OCI-LY1 (cell line): Measurements from ENCODE around the gene AGL.

Experiments used
- H2AFZ ChIP-seq: fragments of 200-600 bp; sonication (generic), shearing (Covaris generic); 2 replicates; pipeline ENCODE4 v1.6.0; 2014; ENCODE audit warnings: antibody characterized with exemption, mild to moderate bottlenecking, low read length
- H3F3A ChIP-seq: fragments of 200-600 bp; sonication (generic), shearing (Covaris generic); 2 replicates; pipeline ENCODE4 v1.6.0; 2014; ENCODE audit warnings: mild to moderate bottlenecking, antibody characterized with exemption, low read length, moderate library complexity; ENCODE audit not compliant: insufficient read depth
- H3K27ac ChIP-seq: fragments of 200-600 bp; sonication (generic); 2 replicates; pipeline ENCODE4 v1.5.1; 2014; ENCODE audit warnings: low read length, mixed run types, mild to moderate bottlenecking, low read depth; ENCODE audit not compliant: poor library complexity, severe bottlenecking
- H3K27me3 ChIP-seq: fragments of 200-600 bp; sonication (generic); 2 replicates; pipeline ENCODE4 v1.6.0; 2014; ENCODE audit warnings: antibody characterized with exemption, mild to moderate bottlenecking, low read length, moderate library complexity; ENCODE audit not compliant: insufficient read depth
- H3K36me3 ChIP-seq: fragments of 200-600 bp; sonication (generic); 2 replicates; pipeline ENCODE4 v1.6.1; 2014; ENCODE audit warnings: mild to moderate bottlenecking, antibody characterized with exemption, low read length, moderate library complexity, mixed read lengths; ENCODE audit not compliant: insufficient read depth
- H3K4me1 ChIP-seq: fragments of 200-600 bp; sonication (generic); 2 replicates; pipeline ENCODE4 v1.5.1; 2014; ENCODE audit warnings: mild to moderate bottlenecking, low read length, moderate library complexity; ENCODE audit not compliant: insufficient read depth, severe bottlenecking
- H3K4me2 ChIP-seq: fragments of 200-600 bp; sonication (generic), shearing (Covaris generic); 2 replicates; pipeline ENCODE4 v1.6.1; 2014; ENCODE audit warnings: low read length
- H3K4me3 ChIP-seq: fragments of 200-600 bp; sonication (generic); 2 replicates; pipeline ENCODE4 v1.5.1; 2014; ENCODE audit warnings: low read length, low read depth, mild to moderate bottlenecking, mixed read lengths; ENCODE audit not compliant: poor library complexity, severe bottlenecking
- H3K79me2 ChIP-seq: fragments of 200-600 bp; shearing (Covaris generic); 2 replicates; pipeline ENCODE4 v1.6.1; 2016; ENCODE audit warnings: mixed run types, low read length, mixed read lengths; ENCODE audit not compliant: insufficient read depth
- H3K9ac ChIP-seq: fragments of 200-600 bp; sonication (generic), shearing (Covaris generic); 2 replicates; pipeline ENCODE4 v1.6.1; 2014; ENCODE audit warnings: mild to moderate bottlenecking, low read length, mixed read lengths
- H3K9me2 ChIP-seq: fragments of 200-600 bp; sonication (generic), shearing (Covaris generic); 2 replicates; pipeline ENCODE4 v1.6.1; 2014; ENCODE audit warnings: low read depth, mild to moderate bottlenecking, low read length, mixed read lengths
- H3K9me3 ChIP-seq: fragments of 200-600 bp; shearing (Covaris generic); 2 replicates; pipeline ENCODE4 v1.6.1; 2014; ENCODE audit warnings: low read length, mixed read lengths
- H4K20me1 ChIP-seq: fragments of 200-600 bp; sonication (generic), shearing (Covaris generic); 2 replicates; pipeline ENCODE4 v1.6.0; 2016; ENCODE audit warnings: mild to moderate bottlenecking, low read length; ENCODE audit not compliant: insufficient read depth
- EZH2 ChIP-seq: fragments of 200-600 bp; sonication (generic), shearing (Covaris generic); IDR thresholded peaks from 2 replicates; pipeline ENCODE4 v1.8.0; 2017; ENCODE audit warnings: borderline replicate concordance, mixed run types, mild to moderate bottlenecking, antibody characterized with exemption, low read length, moderate library complexity, mixed read lengths
- TF ChIP-seq, protein P1 (sequence below): fragments of 200-600 bp; sonication (generic), shearing (Covaris generic); IDR thresholded peaks from 2 replicates; pipeline ENCODE4 v1.5.1; 2017; ENCODE audit warnings: mild to moderate bottlenecking, antibody characterized with exemption, low read length, moderate library complexity, mixed read lengths

AGL gene

DNA sequence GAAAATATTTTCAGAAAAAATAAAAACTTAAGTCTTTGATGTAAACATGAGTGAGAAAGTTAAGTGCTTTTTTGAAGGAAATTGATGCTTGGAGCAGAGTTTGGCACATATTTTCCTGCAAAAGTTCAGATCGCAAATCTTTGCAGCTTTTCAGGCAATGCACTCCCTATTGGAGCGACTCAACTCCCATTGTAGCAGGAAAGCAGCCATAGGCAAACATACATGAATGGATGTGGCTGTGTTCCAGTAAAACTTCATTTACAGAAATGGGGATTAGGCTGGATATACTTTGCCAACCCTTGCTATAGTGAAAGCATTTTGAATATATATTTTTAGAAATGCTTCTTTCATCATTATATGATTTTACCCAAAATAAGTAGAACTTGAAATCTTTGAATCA lies 8.1 kb downstream of the AGL start:
- Histone ChIP-seq H3K36me3 (peaks cover 32% of the 10 kb centered on the region), H3K79me2 (no peaks in the 10 kb centered on the region), H3K27me3 (no peaks in the 10 kb centered on the region), H3K9me2 (no peaks in the 10 kb centered on the region), H4K20me1 (no peaks in the 10 kb centered on the region), H3K4me2 (no peak overlapping the region), H2AFZ (no peak overlapping the region), H3K9me3 (no peaks in the 10 kb centered on the region), H3K27ac (no peak overlapping the region), H3K4me1 (no peaks in the 10 kb centered on the region), H3F3A (no peaks in the 10 kb centered on the region), H3K4me3 (no peak overlapping the region), H3K9ac (no peak overlapping the region)
- TF ChIP-seq, protein P1, sequence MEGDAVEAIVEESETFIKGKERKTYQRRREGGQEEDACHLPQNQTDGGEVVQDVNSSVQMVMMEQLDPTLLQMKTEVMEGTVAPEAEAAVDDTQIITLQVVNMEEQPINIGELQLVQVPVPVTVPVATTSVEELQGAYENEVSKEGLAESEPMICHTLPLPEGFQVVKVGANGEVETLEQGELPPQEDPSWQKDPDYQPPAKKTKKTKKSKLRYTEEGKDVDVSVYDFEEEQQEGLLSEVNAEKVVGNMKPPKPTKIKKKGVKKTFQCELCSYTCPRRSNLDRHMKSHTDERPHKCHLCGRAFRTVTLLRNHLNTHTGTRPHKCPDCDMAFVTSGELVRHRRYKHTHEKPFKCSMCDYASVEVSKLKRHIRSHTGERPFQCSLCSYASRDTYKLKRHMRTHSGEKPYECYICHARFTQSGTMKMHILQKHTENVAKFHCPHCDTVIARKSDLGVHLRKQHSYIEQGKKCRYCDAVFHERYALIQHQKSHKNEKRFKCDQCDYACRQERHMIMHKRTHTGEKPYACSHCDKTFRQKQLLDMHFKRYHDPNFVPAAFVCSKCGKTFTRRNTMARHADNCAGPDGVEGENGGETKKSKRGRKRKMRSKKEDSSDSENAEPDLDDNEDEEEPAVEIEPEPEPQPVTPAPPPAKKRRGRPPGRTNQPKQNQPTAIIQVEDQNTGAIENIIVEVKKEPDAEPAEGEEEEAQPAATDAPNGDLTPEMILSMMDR = no peak
- no peak for TF ChIP-seq EZH2

DNA sequence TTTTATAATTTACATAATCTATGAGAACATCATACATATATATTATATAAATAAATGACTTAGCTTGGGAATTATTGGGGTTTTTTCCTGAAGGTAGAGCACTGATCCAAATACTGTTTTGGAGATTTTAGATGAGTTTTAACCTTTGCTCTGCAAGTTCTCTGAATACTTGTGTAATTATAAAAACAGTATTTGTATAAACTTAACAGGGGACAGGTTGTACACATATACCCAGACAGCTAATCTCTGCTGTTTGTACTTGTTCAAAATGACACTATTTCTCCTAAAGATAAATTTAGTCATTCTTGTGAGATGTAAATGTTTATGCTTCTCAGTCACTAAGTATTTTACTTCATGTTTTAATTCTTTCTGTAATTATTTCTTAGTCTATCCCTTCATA lies 8.7 kb downstream of the AGL start:
- no peaks in the 10 kb centered on the region for H3K4me1 ChIP-seq
- H3K27ac ChIP-seq = no peak overlapping the region
- H4K20me1 ChIP-seq = no peaks in the 10 kb centered on the region
- H3K9me3 ChIP-seq = no peaks in the 10 kb centered on the region
- no peaks in the 10 kb centered on the region for H3K27me3 ChIP-seq
- no peak overlapping the region for H3K4me3 ChIP-seq
- no peaks in the 10 kb centered on the region for H3K79me2 ChIP-seq
- no peak overlapping the region for H3K9ac ChIP-seq
- H3K4me2 ChIP-seq = no peak overlapping the region
- H3K36me3 ChIP-seq = peaks cover 30% of the 10 kb centered on the region
- H3F3A ChIP-seq = no peaks in the 10 kb centered on the region
- H3K9me2 ChIP-seq = no peaks in the 10 kb centered on the region
- TF ChIP-seq EZH2 = no peak
- TF ChIP-seq, protein P1 = no peak
- no peak overlapping the region for H2AFZ ChIP-seq

DNA sequence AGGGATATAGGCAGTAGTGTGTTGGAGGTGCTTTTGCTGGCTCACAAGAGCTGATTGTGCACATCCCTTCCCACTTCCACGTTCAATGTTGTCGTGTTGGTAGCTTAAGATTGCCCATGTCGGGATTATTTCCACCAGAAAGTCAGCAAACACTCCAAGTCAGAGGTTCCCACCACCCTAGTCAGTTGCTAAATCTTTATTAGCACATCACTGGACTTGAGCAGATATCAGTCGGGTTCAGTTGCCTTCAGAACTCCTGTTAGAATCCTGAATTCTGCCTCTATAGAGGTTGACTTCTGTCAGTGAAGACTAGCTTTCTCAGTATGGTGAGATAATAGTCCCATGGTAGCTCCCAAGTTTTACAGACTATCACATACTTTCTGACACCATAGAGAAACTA lies 10.5 kb downstream of the AGL start:
- no peak overlapping the region for H2AFZ ChIP-seq
- TF ChIP-seq EZH2 = no peak
- TF ChIP-seq, protein P1 = no peak
- H3K9me3 ChIP-seq = no peaks in the 10 kb centered on the region
- no peaks in the 10 kb centered on the region for H3K9me2 ChIP-seq
- no peaks in the 10 kb centered on the region for H3F3A ChIP-seq
- H3K36me3 ChIP-seq = peaks cover 37% of the 10 kb centered on the region
- no peaks in the 10 kb centered on the region for H3K79me2 ChIP-seq
- no peak overlapping the region for H3K4me2 ChIP-seq
- H3K4me1 ChIP-seq = no peaks in the 10 kb centered on the region
- H3K27ac ChIP-seq = no peak overlapping the region
- H3K4me3 ChIP-seq = no peak overlapping the region
- no peak overlapping the region for H3K9ac ChIP-seq
- no peaks in the 10 kb centered on the region for H4K20me1 ChIP-seq
- H3K27me3 ChIP-seq = no peaks in the 10 kb centered on the region
